ENCODE measurements around the gene C1orf53. TPM values are rescaled to one million over a fixed set of nuclear protein-coding genes. Genes with fewer than 3 reads are reported as not detected.

C1orf53 gene
- total RNA-seq, 1 experiment from 2014 or later: 1.4 TPM

GRCh38 chr1:197892684-197893083 is 9.7 kb upstream of the C1orf53 start:
- Histone ChIP-seq H3K23me2 (ENCODE audit: insufficient read length, low read depth, low read length, poor library complexity, severe bottlenecking) (no peaks in the 10 kb centered on the region), H2AFZ (ENCODE audit: low read length) (no peak overlapping the region), H3K14ac (ENCODE audit: insufficient read depth, low read length) (no peak overlapping the region), H3K27me3 (ENCODE audit: insufficient read depth, low read length) (no peaks in the 10 kb centered on the region), H3K79me2 (ENCODE audit: insufficient read depth, low read length) (no peaks in the 10 kb centered on the region), H3K4me2 (ENCODE audit: insufficient read depth, insufficient read length, low read length) (no peak overlapping the region), H3K4me1 (ENCODE audit: insufficient read depth, low read length) (peaks cover 3% of the 10 kb centered on the region; the same call in 1 of the 2 replicates), H4K91ac (ENCODE audit: insufficient read length, low read depth, low read length) (no peak overlapping the region), H2BK120ac (ENCODE audit: low read depth, low read length, poor library complexity, severe bottlenecking) (no peak overlapping the region), H3K56ac (ENCODE audit: insufficient read length, low read depth, low read length) (no peak overlapping the region), H3K9ac (ENCODE audit: extremely low read depth, insufficient read length, low read length) (no peak overlapping the region), H3K9me3 (ENCODE audit: control insufficient read depth, low read depth, low read length) (no peaks in the 10 kb centered on the region), H4K20me1 (ENCODE audit: control insufficient read depth, insufficient read depth, insufficient read length) (no peaks in the 10 kb centered on the region), H3T11ph (ENCODE audit: low read length) (no peak overlapping the region), H2AK5ac (ENCODE audit: insufficient read length, low read length) (no peak overlapping the region), H3K18ac (ENCODE audit: insufficient read length, low read depth, low read length) (no peak overlapping the region), H2BK5ac (ENCODE audit: insufficient read length, low read length) (no peak overlapping the region), H4K8ac (replicated peaks; ENCODE audit: insufficient read length, low read depth, low read length) (no peak overlapping the region), H2BK12ac (ENCODE audit: insufficient read length, low read depth, low read length) (no peak overlapping the region), H2BK15ac (ENCODE audit: low read depth, low read length) (no peak overlapping the region), H3K4ac (ENCODE audit: low read depth, low read length) (no peak overlapping the region), H2BK20ac (ENCODE audit: low read depth, low read length, poor library complexity, severe bottlenecking) (no peak overlapping the region), H4K5ac (ENCODE audit: insufficient read length, low read depth, low read length) (no peak overlapping the region), H3K79me1 (ENCODE audit: insufficient read depth, low read depth, low read length, poor library complexity, severe bottlenecking) (no peaks in the 10 kb centered on the region), H3K23ac (ENCODE audit: insufficient read length, low read depth, low read length) (no peak overlapping the region), H3K27ac (ENCODE audit: insufficient read length, low read depth, low read length) (no peak overlapping the region)
- no peaks in the 10 kb centered on the region for H3K9me3 Mint-ChIP-seq
- DNase-seq: no peak
- no peak overlapping the region for H3K4me3 Mint-ChIP-seq
- H3K27me3 Mint-ChIP-seq (ENCODE audit: low read depth): peaks cover 7% of the 10 kb centered on the region
- no peak overlapping the region for H3K27ac Mint-ChIP-seq
- TF ChIP-seq, protein P1, sequence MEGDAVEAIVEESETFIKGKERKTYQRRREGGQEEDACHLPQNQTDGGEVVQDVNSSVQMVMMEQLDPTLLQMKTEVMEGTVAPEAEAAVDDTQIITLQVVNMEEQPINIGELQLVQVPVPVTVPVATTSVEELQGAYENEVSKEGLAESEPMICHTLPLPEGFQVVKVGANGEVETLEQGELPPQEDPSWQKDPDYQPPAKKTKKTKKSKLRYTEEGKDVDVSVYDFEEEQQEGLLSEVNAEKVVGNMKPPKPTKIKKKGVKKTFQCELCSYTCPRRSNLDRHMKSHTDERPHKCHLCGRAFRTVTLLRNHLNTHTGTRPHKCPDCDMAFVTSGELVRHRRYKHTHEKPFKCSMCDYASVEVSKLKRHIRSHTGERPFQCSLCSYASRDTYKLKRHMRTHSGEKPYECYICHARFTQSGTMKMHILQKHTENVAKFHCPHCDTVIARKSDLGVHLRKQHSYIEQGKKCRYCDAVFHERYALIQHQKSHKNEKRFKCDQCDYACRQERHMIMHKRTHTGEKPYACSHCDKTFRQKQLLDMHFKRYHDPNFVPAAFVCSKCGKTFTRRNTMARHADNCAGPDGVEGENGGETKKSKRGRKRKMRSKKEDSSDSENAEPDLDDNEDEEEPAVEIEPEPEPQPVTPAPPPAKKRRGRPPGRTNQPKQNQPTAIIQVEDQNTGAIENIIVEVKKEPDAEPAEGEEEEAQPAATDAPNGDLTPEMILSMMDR (conservative IDR thresholded peaks at IDR 0.05): no peak
- 0 out of 7 replicates have a peak, but pooled peaks cover 0 to 1% (median 0%) of the 10 kb centered on the region in 3 experiments for H3K36me3 Mint-ChIP-seq (ENCODE audit: insufficient read depth in 1 of 3, low read depth in 3 of 3)
- H3K4me1 Mint-ChIP-seq: peaks cover 20% of the 10 kb centered on the region in 2 experiments
